Measurements from ENCODE around the gene ANXA8. TPM values are rescaled to one million over a fixed set of nuclear protein-coding genes. Genes with fewer than 3 reads are reported as not detected.
"Not testable (repeated sequence)": the region's sequence is repeated elsewhere in the genome, so short reads cannot be mapped to it uniquely, and the experiment has no call there.

Gene ANXA8
- total and polyA plus RNA-seq, 2 experiments from 2014 or later, result 87.6 to 213 TPM

DNA sequence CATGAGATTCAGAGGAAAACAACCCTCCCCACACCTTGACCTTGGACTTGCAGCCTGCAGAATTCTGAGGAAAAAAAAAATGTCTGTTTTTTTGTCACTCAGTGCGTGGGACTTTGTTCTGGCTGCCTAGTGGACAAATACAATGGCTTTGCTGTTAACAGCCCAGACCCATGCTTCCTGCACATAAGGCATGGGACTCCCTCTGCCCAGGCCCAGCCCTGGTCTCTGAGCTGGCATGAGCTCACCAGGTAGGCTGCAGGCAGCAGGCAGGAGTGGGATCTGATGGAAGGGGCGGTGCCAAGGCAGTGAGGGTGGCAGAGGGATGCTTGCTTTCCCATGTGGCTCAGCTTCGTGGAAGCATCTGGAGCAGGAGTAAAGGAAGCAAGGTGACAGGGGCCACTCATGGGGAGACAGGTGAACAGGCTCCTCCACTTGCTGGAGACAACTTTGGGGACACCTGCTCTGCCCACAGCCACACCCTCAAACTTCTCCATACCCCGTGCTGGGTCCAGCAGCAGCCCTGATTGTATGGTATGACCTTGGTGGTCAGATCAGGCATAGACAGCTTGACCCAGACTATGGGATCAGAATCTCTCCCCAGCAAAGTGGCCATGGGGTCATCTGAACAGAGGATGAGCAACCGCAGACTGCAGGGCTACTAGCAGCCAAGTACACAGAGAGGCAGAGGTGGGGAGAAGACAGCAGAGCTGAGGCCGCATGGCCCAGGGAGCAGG lies 27.0 kb downstream of the ANXA8 start:
- no peaks in the 10 kb centered on the region for H3K9me3 ChIP-seq (ENCODE audit: low read depth)
- H3K9me2 ChIP-seq (replicated peaks; ENCODE audit: insufficient read depth), result no peaks in the 10 kb centered on the region
- WGBS (ENCODE audit: low lambda C conversion rate, missing lambda C conversion rate), result 85% methylated on average over 6 of the region's 6 CpGs
- H4K20me1 ChIP-seq (ENCODE audit: insufficient read depth, poor library complexity, severe bottlenecking), result no peaks in the 10 kb centered on the region
- no peak for DNase-seq (ENCODE audit: low spot score)
- H3K36me3 ChIP-seq (replicated peaks; ENCODE audit: insufficient read depth, low read depth), result no peaks in the 10 kb centered on the region
- H3K4me1 ChIP-seq (ENCODE audit: insufficient read depth), result peaks cover 35% of the 10 kb centered on the region
- peak overlapping the region; percentile 55 for H3K27ac ChIP-seq
- H3K4me3 ChIP-seq, result no peak overlapping the region
- H2AFZ ChIP-seq, result no peak overlapping the region
- H3K27me3 ChIP-seq, result no peaks in the 10 kb centered on the region
- no peaks in the 10 kb centered on the region for H3K79me2 ChIP-seq
- no peak for TF ChIP-seq EZH2phosphoT487 (IDR thresholded peaks at IDR 0.05; ENCODE audit: low read depth, severe bottlenecking, unreplicated experiment)
- TF ChIP-seq, protein P1, sequence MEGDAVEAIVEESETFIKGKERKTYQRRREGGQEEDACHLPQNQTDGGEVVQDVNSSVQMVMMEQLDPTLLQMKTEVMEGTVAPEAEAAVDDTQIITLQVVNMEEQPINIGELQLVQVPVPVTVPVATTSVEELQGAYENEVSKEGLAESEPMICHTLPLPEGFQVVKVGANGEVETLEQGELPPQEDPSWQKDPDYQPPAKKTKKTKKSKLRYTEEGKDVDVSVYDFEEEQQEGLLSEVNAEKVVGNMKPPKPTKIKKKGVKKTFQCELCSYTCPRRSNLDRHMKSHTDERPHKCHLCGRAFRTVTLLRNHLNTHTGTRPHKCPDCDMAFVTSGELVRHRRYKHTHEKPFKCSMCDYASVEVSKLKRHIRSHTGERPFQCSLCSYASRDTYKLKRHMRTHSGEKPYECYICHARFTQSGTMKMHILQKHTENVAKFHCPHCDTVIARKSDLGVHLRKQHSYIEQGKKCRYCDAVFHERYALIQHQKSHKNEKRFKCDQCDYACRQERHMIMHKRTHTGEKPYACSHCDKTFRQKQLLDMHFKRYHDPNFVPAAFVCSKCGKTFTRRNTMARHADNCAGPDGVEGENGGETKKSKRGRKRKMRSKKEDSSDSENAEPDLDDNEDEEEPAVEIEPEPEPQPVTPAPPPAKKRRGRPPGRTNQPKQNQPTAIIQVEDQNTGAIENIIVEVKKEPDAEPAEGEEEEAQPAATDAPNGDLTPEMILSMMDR (IDR thresholded peaks at IDR 0.05; ENCODE audit: poor library complexity), result no peak
- no peak for TF ChIP-seq EZH2 (IDR thresholded peaks at IDR 0.05; ENCODE audit: borderline replicate concordance)
- H3K4me2 ChIP-seq, result no peak overlapping the region

DNA sequence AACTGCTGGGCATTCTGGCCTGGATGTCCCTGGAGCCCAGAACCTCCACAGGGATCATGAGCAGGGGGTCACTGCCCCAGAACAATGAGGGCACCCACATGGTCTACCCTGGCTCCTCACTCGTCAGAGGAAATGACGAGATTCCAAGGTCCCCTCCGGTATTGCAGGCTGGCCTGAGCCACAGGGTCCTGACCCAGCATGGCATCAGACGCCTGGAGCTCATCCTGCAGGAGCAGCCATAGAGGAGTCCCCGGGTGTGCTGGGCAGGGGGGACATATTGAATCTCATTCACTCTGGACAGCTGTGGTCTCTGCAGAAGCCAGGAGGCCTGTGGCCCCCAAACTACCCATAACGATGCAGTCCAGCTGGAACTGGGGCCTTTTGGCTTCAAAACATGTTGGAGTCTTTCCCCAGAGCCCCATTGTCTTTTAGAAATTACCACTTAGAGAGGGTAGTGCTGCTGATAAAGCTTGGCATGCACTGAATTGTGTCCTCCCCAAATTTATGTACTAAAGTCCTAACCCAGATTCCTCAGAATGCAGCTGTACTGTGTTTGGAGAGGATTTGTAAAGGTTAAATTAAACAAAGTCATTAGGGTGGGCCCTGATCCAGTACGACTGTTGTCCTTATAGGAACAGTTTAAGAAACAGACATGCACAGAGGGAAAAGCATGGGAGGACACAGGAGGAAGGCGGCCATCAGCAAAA lies 27.7 kb downstream of the ANXA8 start:
- no peaks in the 10 kb centered on the region for H3K27me3 ChIP-seq
- no peaks in the 10 kb centered on the region for H3K9me2 ChIP-seq (replicated peaks; ENCODE audit: insufficient read depth)
- H3K36me3 ChIP-seq (replicated peaks; ENCODE audit: insufficient read depth, low read depth), result no peaks in the 10 kb centered on the region
- H2AFZ ChIP-seq, result no peak overlapping the region
- no peak overlapping the region for H3K4me2 ChIP-seq
- H3K9me3 ChIP-seq (ENCODE audit: low read depth), result no peaks in the 10 kb centered on the region
- H3K27ac ChIP-seq, result peak overlapping the region; percentile 55
- DNase-seq (ENCODE audit: low spot score), result no peak
- H4K20me1 ChIP-seq (ENCODE audit: insufficient read depth, poor library complexity, severe bottlenecking), result no peaks in the 10 kb centered on the region
- H3K4me1 ChIP-seq (ENCODE audit: insufficient read depth), result peaks cover 32% of the 10 kb centered on the region
- WGBS (ENCODE audit: low lambda C conversion rate, missing lambda C conversion rate), result 78% methylated on average over 8 of the region's 8 CpGs
- H3K4me3 ChIP-seq, result no peak overlapping the region
- no peak for TF ChIP-seq EZH2phosphoT487 (IDR thresholded peaks at IDR 0.05; ENCODE audit: low read depth, severe bottlenecking, unreplicated experiment)
- no peak for TF ChIP-seq EZH2 (IDR thresholded peaks at IDR 0.05; ENCODE audit: borderline replicate concordance)
- TF ChIP-seq, protein P1 (IDR thresholded peaks at IDR 0.05; ENCODE audit: poor library complexity), result no peak
- H3K79me2 ChIP-seq, result no peaks in the 10 kb centered on the region

DNA sequence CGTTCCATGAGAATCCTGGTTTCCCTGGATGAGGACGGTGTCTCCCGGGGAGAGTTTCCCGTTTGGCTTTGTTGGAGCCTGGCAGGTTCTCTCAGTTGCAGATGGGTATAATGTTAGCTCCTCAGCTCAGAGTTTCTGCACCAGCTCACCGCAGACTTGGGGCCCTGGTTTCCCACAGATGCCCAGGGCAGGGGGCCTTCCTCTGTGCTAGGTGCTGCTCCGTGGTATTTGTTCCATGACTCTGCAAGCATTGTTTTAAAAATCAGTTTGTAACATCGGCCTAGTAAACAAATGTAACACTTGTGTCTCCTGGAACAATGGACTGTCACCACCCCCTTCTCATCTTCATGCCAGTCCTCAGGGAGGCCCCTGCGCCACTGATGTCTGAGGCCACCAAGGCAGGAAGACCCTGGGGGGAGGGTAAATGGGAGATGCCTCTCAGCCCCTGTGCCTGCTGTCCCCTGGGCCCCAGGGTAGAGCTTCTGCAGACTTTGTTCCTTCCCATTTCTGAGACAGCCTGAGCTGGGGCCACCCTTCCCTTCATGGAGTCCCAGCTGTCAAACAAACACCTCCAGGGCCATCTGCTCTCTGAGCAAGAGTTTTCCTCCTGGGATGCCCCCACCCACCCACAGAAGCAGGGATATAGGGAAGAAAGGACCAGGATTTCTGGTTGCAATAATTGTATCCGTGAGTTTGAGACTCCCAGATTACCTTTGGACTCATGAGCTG lies 28.4 kb downstream of the ANXA8 start:
- H3K9me2 ChIP-seq (replicated peaks; ENCODE audit: insufficient read depth); H3K4me2 ChIP-seq; H3K27ac ChIP-seq; H3K27me3 ChIP-seq; H3K4me3 ChIP-seq; H3K79me2 ChIP-seq; H2AFZ ChIP-seq; H4K20me1 ChIP-seq (ENCODE audit: insufficient read depth, poor library complexity, severe bottlenecking); H3K36me3 ChIP-seq (replicated peaks; ENCODE audit: insufficient read depth, low read depth); H3K9me3 ChIP-seq (ENCODE audit: low read depth); DNase-seq (ENCODE audit: low spot score): not testable (repeated sequence)
- H3K4me1 ChIP-seq (ENCODE audit: insufficient read depth), result peaks cover 32% of the 10 kb centered on the region
- 73% methylated on average over 9 of the region's 9 CpGs for WGBS (ENCODE audit: low lambda C conversion rate, missing lambda C conversion rate)

DNA sequence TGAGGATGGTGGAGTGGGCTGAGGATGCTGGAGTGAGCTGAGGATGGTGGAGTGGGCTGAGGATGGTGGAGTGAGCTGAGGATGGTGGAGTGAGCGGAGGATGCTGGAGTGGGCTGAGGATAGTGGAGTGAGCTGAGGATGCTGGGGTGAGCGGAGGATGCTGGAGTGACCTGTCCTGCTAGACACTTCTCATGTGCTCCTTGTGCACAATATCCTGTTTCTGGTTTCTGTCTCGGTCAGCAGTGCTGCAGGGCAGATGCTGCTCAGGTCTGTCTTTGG lies 29.2 kb downstream of the ANXA8 start:
- H3K4me3 ChIP-seq, result no peak overlapping the region
- TF ChIP-seq EZH2 (IDR thresholded peaks at IDR 0.05; ENCODE audit: borderline replicate concordance) (no peak), EZH2phosphoT487 (IDR thresholded peaks at IDR 0.05; ENCODE audit: low read depth, severe bottlenecking, unreplicated experiment) (no peak)
- TF ChIP-seq, protein P1 (IDR thresholded peaks at IDR 0.05; ENCODE audit: poor library complexity), result no peak
- no peak for DNase-seq (ENCODE audit: low spot score)
- no peak overlapping the region for H2AFZ ChIP-seq
- H3K9me3 ChIP-seq (ENCODE audit: low read depth), result no peaks in the 10 kb centered on the region
- H3K4me2 ChIP-seq, result no peak overlapping the region
- H3K79me2 ChIP-seq, result no peaks in the 10 kb centered on the region
- H3K9me2 ChIP-seq (replicated peaks; ENCODE audit: insufficient read depth), result no peaks in the 10 kb centered on the region
- no peaks in the 10 kb centered on the region for H4K20me1 ChIP-seq (ENCODE audit: insufficient read depth, poor library complexity, severe bottlenecking)
- peaks cover 32% of the 10 kb centered on the region for H3K4me1 ChIP-seq (ENCODE audit: insufficient read depth)
- 83% methylated on average over 3 of the region's 3 CpGs for WGBS (ENCODE audit: low lambda C conversion rate, missing lambda C conversion rate)
- no peak overlapping the region for H3K27ac ChIP-seq
- no peaks in the 10 kb centered on the region for H3K36me3 ChIP-seq (replicated peaks; ENCODE audit: insufficient read depth, low read depth)
- no peaks in the 10 kb centered on the region for H3K27me3 ChIP-seq
